ENCODE results near the gene NPB.
"Not testable (repeated sequence)": the region's sequence is repeated elsewhere in the genome, so short reads cannot be mapped to it uniquely, and the experiment has no call there.

Gene NPB

DNA sequence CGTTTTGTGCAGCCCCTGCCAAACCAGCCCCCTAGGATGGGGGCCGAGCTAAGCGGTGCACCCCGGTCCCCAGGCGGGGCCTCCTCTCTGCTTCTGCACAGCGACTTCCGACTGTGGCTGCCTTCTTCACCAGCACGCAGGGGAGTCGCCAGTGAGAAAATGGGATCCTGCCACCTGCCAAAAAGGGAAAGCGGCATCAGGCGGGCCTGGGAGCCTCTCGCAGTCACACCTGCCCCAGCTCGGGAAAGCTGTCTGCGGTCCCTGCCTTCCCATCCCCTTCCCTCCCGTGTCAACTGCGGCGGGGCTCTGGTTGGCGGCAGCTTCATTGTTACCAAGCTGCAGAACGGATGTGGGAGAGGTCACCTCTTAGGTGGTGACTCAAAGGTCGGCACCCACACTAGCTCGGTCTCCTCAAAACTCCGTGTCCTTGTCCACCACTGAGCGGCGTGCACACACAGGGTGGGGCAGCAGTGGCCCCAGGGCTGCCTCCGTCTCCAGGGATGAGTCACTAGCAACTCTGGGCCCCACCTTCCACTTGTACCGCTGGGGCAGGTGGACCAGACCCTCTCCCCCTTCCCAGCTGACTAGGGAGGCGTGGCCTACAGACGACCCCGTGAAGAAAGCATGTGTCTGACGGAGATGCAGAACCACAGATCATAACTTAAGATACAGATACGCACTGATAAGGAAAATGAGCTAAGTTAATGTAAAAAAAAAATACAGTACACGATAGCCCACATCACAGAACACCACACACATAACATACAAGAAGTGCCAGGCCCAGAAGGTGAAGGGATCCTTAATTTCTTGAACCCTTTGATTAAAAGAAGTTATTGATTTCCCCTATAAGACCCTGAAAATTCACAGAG is 10.6 kb downstream of the NPB start:
- DNase-seq = no peak

DNA sequence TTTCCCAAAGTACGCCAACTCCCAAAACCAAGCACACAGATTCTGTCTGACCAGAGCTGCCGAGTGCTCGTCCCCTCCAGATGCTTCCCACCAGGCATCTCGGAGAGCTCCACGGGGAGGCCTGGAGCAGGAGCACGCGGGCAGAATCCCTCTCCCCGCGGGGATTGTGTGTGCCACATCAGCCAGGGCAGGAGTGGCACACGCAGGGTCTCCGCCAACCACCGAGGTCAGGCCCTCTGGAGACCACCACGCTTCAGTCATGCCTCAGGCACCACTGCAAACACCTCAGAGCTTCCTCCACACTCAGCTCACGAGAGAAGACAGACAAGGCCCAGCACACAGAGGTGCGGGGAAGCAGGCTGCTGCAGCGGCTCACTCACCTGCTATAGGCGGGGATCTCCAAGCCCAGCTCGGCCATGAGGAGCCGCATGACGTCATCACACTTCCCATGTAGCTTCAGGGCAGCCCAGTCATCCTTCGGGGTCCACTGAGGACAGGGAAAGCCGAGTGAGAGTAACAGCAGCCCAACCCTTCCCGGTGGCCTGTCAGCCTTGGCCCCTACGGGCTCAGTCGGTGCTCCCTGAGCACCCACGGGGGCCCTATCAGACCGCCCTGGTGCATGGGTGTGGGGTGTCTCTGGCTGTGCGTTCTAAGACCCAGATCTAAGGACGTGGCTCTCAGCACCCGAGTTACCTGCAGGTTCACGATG is 11.5 kb downstream of the NPB start:
- no peak for DNase-seq

DNA sequence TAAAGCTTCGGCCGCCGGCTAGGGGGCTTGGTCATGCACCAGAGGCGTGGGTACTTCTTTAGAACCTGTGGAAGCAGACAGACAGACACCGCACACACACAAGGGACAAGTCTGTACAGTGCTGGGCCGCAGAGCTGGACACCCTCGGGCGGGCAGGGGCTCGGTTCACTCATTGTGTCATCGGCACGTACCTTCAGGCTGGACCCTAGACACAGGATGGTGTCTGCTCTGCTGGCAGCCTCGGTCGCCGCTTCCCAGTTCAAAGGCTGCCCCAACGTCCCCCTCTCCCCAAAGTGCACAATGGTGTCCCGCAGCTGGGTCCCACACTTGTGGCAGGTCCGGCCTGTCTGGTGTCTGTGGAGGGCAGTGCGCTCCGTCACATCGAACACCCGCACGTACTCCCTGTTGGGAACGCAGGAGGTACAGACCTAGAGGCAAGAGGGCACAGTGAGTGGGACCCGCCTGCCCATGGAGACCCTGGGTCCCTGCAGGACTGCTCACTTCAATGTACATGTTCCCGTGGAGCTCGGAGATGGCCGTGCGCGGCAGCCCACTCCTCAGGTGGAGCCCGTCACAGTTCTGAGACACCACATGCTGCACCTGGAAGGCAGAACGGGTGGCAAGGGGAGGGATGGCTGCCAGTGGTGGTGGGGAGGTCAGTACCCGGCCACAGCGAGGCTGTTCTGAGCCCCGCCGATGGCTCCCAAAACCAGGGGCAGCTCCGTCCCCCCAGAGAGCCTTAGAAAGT is 12.2 kb downstream of the NPB start:
- DNase-seq = no peak

DNA sequence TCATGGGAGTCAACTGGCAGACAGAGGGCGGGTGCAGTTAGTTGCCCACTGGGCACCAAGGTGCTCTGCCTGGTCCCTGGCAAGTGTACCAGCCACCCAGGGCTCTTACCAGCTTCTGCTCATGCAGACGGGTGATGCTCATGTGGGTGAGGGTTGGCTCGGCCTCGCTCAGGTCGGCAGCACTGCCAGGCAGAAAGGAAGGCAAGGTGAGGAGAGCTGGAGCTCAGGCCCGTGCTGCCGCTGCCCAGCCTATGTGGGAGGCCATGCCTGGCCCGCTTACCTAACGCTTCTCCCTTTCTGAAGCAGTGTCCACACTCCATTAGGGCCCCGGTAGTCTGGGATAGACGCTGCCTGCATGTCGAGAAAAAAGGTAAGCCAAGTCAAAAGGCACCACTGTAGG is 13.3 kb downstream of the NPB start:
- DNase-seq = no peak

DNA sequence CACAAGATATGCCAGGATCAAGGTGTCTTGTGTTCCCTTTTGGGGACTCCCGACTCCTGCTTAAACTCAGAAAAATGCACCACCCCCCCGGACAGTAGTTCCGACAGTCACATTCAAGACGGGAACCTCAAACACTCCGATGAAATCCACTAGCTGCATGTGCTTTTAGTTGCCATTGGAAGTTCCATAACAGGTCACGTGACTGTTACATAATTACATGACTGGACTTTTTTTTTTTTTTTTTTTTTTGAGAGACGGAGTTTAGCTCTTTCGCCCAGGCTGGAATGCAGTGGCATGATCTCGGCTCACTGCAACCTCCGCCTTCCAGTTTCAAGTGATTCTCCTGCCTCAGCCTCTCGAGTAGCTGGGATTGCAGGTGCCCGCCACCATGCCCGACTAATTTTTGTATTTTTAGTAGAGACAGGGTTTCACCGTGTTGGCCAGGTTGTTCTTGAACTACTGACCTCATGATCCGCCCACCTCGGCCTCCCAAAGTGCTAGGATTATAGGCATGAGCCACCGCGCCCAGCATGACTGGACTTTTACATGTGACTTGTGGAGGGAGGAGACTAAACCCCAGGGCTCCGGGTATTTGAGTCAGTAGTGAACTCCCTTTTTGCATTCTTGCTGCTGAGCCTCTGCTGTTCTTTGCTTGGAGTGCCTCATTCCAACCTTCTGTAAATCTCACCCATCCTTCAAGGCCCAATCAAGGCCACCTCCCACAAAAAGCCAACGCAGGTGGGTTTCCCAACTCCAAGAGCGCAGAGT is 14.4 kb downstream of the NPB start:
- DNase-seq = no peak

DNA sequence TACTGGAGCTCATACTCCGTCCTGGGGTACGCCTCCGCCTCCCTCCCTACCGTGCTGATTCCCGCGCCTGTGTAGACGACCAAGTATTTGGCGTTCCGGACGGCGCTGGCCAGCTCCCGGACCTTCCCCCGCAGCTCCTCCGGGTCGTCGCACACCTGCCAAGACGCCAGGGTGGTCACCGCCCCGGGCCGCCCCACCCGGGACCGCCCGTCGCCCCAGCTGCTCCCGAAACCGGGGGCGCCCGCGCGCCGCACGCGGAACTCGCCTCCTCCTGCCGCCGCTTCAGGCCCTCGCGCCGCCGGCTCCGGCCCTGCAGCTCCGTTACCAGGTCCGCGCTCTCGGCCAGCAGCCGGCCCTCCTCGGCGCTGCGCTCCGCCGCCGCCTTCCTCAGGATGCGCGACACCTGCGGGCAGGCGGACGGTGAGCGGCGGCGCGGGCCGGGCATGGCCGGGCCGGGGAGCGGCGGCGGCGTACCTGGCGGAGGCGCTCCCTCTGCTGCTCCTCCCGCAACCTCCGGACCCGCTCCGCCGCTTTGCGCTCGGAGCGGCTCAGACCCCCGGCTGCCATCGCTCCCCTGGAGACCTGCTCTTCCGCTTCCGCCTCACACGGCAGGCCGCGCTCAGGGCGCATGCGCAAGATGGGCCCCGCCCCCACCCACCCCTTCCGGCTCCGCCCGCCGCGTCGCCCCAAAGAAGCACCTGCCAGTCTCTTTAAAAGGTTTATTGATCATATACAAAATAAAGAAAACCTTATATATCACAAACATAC is 15.7 kb downstream of the NPB start, which contains the start of gene SIRT7:
TSS of gene SIRT7 (minus strand) at position 612 of the 768 bp plus-strand sequence. CDS start at position 567, 45 bp downstream.
- DNase-seq = peak; percentile 90

DNA sequence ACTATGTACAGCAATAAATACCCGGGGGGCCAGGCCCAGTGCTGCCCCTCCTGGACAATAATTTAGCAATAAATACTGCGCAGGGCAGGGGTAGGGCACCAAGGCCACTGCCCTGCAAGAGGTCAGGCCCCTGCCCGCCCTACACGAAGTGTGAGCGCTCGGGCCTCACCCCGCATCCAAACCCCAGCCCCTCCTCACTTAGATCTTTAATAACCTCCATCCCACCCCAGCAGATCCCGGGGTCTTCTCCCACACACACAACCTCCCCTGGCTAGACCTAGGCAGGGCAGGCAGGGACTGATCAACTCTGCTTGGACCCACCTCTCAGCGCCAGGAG is 16.3 kb downstream of the NPB start:
- not testable (repeated sequence) for DNase-seq

DNA sequence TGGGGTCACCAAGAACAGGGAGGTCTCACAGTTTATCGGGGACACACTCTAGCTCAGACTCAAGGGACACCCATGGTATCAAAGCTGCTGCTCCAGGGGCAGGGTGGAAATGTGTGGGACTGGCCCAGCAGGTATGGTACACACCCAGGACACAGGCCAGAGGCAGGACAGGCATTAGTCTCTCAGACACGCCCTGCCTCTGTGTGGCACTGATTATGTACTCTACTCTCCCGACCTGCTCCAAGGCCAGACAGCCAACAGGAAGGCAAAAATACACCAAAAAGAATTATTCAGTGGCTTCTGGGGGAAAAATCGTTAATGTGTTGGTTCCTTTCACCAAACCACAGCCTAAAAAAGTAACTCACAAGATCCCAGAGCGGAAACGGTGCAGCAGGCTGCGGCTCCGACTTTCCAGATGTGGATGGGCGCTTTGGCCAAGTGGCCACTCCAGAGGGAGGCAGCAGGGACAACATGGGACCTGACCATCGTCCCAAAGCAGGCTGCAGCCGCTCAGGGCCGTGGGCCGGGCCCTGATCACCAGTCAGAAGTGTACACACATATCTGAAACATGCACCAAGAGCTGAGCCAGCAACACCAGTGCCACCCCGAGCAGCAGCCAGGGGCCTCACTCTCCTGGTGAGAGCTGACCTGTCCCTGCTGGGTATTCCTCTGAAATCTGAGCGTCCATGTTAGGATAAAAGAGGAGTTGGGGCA is 17.0 kb downstream of the NPB start:
- no peak for DNase-seq

DNA sequence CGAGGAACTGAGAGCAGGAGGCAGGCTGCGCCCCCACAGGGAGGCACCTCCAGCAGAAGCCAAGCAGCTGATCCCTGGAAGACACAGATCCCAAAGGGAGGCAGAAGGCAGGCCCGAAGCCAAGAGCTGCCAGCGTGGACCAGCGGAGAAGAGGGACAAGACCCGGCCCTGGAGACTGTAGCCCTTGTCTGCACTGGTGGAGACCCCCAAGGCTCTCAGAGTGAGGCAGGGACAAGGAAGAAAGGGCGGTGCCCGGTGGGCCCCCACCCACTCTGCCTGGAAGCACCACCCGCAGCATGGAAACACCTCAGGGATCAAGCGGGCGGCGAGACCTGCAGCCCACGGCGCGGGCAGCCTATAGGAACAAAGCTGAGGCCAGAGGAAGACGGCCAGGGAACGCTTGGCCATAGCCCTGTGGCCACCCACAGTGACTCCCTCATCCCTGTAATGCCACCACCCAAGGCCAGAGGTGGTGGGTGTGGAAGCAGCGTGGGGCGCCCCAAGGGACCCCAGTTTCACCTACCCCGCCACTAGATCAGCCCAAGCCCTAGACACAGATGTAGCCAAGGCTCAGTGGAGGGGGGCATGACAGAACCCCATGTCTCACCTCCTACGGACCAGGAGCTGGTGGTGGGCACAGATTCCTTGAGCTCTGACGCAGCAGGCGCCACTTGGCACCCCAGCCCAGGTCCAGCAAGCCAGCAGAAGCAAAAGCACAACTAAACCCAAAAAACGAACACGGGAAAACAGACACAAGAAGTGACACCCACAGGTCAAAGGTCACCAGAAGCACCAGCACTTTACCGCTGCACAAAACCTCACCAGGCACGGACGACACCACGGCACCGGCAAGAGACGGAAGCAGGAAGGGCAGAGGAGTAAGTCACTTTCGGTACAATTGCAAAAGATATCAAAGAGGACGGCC is 18.8 kb downstream of the NPB start:
- no peak for DNase-seq

DNA sequence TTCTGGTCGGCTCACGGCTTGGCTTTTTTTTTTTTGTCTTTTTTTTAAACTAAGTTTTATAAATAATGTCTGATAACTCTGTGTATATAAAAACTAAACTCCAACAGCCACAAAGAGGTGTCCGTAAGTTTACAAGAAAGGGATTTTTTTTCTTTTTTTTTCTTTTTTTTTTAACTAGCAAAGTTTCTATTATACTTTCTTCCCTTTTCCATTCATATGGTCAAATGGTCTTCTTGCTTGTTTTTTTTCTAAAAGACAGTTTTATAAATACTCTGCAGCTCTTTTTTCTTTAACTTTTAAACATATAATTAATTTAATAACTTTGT is 19.5 kb downstream of the NPB start:
- no peak for DNase-seq

DNA sequence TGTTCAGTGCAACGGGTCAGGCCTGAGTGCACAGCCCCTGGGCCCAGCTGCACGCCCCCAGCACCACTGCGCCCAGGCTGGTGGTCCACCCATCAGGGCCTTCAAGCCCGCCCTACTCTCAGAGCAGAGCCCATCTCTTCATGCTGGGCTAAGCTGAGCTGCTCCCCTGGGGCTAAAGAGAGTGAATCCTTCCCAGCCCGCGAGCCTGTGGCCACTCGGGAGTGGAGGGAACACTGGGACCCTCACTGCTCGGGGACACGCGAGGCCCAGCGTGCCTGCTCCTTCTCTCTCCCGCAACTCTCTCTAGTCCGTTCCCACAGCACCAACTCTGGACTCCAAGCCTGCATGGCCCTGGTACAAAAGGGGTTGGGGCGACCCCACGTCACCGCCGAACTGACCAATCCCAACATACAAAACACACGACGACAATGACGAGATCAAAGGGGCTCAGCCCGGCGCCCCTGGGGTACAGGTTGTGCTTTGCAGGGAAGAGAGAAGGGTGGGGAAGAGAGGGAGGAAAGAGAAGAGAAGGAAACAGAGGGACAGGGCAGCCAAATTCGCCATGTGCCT is 20.0 kb downstream of the NPB start:
- no peak for DNase-seq

DNA sequence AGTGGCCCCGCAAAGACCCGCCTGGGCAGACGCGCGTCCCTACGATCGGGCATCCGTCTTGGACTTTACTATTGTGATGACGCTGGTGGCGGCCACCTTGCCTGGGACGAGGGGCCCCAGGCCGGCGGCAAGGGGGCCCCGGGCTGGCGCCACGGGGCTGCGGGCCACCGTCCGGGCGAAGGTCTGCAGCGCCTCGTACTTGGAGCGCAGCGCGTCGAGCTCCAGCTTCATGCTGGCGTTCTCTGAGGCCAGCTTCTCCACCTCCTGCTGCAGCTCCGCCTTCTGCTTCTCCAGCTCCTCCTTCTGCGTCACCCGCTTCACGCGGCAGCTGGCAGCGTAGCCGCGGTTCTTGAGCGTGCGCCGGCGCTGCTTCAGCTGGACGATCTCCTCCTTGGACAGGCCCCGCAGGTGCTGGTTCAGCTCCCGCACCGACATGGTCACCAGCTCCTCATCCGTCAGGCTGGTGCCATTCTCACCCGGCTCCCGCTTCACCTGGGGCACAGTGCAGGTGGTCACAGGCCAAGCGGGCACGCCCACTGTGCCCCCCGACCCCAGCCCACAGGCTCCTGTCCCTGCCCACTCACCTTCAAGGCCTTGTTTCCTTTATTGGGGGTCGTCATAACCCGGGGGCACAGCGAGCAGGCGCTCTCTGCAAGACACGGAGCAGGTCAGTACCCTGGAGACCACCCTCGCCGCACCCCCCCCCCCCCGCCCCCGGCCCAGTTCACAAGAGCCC is 20.7 kb downstream of the NPB start:
- no peak for DNase-seq

DNA sequence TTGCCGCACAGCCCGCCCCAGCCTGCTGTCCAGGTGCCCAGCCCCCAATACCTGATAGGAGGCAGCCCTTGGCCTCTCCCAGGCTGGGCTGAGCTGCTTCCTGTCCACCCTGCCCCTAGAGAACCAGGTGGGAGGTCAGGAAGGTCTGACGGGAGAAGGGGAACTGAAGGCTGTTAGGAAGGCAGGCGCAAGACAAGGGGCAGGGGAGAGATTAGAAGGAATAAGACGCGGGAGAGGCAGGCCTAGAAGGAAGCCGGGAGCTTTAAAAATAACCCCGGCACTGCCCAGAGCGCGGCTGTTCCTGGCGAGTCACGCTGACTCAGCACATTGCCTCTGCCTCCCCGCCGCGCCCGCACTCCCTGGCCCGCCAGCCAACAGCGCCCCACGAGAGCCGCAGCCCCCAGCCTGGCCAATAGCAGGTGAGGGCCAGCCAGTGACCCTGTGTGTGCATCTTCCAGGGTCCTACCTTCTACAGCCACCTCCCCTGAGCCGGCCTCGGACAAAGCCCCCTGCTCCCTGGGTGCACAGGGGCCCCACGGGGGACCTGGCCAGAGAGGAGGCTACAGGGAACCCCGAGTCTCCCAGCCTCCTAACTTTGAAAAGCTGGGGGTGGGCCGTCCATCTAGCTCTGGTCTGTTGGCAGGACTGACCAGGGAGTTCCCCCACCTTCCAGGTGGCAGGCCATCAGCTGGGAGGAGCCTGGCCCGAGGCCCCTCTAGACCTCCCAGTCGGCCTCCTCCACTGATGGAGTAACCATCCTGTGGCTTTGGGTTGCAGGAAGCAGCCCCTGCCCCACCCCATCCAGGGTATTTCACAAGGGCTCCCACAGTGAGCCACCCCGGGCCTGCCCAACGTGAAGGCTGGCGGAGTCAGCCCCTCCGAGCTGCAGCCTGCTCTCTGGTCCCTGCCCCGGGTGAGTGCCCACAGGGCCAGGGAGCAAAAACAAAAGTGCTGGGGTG is 21.5 kb downstream of the NPB start:
- DNase-seq = no peak

DNA sequence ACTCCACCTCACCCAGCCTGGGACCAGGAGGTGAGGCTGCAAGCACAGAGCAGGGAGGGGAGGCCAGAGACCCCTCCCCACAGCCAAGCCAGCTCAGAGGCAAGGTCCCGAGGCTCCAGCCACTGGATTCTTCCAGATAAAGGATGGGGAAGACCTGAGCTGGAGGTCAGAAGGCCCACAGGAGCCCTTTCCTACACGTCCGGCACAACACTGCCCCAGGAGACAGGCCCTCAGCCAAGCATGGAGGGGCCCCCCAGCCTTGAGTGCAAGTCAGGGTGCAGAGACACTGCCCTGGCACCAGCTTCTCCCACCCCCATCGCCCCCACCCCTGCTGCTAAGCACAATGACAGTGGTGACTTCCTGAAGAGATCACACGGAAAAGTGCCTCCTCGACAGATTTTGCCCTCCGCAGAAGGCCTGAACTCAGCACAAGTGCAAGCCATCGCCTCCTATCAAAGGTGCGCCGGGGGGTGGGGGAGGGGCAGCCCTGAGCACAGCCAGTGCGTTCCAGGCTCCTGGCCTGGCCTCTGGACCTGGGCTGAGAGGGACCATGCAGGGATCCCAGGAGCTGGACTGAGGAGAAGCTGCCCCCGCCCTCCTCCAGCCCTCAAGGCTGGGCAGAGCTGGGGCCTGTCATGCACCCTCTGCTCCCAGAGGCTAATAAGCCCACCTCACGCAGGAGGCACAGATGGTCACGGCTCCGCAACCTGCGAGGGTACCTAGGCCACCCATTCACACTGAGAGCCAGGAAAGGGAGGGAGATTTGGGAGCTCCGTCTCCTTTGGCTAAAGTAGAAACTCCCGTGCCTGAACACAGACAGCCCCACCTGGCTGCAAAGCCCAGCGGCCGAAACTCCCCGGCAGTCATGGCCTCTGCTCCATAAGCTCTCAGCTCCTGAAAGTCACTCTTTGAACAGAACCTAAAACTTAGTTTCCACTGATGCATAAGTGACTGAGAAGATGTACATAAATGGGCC is 22.8 kb downstream of the NPB start:
- DNase-seq = peak; percentile 44

DNA sequence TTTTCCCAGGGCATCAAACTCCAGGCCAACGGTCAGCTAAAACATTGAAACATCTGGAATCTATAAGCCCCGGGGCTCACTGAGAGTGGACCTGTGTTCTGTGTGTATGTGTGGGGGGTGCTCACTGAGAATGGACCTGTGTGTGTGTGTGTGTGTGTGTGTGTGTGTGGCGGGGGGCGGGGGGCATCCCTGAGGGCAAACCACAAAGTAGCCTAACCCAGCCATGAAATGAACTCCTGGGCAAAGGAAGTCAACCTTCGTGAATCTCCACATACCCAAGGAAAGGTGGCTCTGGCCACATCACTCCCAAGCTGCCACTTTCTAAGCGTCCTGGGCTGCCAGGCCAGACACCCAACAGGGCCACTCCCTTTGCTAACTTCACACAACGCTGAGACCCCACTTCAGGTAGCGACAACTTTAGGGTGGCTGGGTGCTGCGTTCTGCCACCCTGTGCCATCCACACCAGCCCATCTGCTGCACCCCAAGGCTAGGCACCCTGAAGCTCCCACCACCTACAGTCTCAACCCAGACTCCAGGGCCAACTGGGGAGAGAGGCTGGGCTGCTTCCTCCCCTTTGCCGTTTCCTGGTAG is 23.9 kb downstream of the NPB start:
- no peak for DNase-seq

DNA sequence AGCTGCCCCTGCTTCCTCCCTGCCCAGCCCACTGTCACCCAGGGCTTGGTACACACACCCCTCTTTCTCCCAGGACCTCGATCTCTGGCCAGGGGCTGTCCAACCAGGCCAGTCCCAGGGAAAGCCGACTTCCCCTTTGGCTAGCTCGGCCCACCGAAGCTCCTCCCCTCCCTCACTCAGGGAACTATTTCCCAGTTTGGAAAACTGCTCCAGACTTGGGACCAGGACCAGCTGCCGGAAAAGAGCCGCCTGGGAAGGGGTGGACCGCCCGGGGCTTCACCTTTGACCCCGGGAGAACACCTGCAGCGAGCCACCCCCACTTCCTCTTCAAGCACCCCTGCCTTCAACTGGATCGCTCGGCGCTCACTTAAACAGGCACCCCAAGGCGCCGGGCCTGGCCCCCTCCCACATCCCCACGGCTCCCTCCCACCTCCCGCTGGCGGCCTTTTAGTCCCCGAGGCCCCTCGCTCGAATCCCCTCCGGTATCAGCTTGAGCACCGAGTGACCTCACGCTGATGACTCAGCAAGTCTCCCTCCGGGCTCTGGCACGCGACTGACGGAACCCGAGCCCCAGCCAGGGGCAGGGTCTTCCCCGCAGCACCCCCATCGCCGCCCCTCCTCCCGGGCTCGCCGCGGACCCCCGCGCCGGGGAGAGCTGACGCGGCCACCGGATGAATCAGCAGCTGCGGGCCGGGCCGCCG is 24.6 kb downstream of the NPB start:
- peak; percentile 74 for DNase-seq

Data from activated CD4-positive, alpha-beta T cell treated with anti-CD3 and anti-CD28 coated beads, Interleukin-10, Interleukin-2, amounts not matched to agents 100 ng/mL and 50 ng/mL, durations not matched to agents 16 hours and 8 hours (primary cell).